Prostate gland (tissue), 2 donors: ENCODE results near the gene SUN3.

Experiments
- POLR2A ChIP-seq: fragments of 450-650 bp; IDR thresholded peaks from one replicate; pipeline ENCODE4 v1.6.1; 2016; ENCODE audit warnings: antibody characterized with exemption, mild to moderate bottlenecking
- TF ChIP-seq, protein P1 (sequence below), 4 experiments: fragments of 200-600 bp in 2 of 4; fragments of 450-650 bp in 2 of 4; sonication (generic) in 2 of 4; IDR thresholded peaks; 1 replicate in 3 of 4; 2 replicates in 1 of 4; pipeline ENCODE4 v1.5.1; 2016 to 2019; ENCODE audit warnings: antibody characterized with exemption in 4 of 4, mild to moderate bottlenecking in 2 of 4, moderate library complexity in 2 of 4

DNA sequence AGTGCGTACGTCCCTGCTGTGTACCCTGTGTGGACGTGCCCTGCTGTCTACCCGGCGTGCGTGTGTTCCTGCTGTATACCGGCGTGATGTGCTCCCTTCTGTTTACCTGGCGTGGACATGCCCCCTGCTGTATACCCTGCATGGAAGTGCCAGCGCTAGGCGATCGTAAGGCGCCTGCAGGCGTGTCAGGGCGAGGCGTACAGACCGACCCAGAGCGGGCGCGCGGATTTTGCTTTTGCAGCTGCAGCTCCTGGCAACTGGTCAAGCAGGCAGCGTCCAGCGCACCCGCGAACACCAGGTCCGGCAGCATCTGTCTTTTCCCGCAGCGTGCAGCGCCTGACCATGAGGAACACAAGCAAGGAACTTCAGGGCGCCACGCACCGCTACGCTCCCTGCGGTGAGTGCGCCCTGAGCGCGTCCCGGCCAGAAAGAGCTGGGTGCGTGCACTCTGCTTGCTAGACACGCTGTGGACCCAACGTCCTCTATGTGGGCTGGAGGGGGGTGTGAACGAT lies 7.1 kb upstream of the SUN3 start:
- TF ChIP-seq, protein P1, sequence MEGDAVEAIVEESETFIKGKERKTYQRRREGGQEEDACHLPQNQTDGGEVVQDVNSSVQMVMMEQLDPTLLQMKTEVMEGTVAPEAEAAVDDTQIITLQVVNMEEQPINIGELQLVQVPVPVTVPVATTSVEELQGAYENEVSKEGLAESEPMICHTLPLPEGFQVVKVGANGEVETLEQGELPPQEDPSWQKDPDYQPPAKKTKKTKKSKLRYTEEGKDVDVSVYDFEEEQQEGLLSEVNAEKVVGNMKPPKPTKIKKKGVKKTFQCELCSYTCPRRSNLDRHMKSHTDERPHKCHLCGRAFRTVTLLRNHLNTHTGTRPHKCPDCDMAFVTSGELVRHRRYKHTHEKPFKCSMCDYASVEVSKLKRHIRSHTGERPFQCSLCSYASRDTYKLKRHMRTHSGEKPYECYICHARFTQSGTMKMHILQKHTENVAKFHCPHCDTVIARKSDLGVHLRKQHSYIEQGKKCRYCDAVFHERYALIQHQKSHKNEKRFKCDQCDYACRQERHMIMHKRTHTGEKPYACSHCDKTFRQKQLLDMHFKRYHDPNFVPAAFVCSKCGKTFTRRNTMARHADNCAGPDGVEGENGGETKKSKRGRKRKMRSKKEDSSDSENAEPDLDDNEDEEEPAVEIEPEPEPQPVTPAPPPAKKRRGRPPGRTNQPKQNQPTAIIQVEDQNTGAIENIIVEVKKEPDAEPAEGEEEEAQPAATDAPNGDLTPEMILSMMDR (IDR thresholded peaks at IDR 0.05), result no peak
- TF ChIP-seq POLR2A, result no peak
